GM23248 (cell line): ENCODE measurements around the gene RAB40A.

Experiments used
- EZH2 ChIP-seq: fragments of 200-600 bp; sonication (generic); IDR thresholded peaks from 2 replicates; pipeline ENCODE4 v1.6.1; 2018; ENCODE audit warnings: antibody characterized with exemption, mild to moderate bottlenecking; ENCODE audit not compliant: insufficient read depth, poor library complexity, severe bottlenecking
- EZH2phosphoT487 ChIP-seq: fragments of 200-600 bp; sonication (generic); IDR thresholded peaks from 2 replicates; pipeline ENCODE4 v1.6.1; 2018; ENCODE audit warnings: antibody characterized with exemption, moderate library complexity, mild to moderate bottlenecking, low read depth; ENCODE audit not compliant: insufficient read depth

DNA sequence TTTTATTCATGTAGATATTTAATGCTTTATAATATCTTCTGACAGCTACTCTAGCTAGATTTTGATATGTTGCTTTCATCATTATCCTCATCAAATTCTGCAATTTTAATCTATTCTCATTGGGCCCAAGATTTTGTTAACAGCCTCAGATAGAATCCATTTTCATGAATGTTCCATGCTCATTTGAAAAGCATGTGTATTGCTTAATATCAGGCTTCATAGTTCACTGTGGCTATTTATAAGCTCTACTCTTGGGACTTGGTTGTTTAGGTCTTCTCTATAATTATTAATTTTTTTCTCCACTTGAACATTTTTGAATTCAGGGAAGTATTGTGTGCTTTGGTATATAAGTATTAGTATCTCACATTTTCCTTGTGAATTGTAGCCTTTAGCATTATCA is 41.8 kb downstream of the RAB40A start:
- TF ChIP-seq EZH2phosphoT487 (no peak), EZH2 (no peak)
